ENCODE data around the gene SLC9A4.

DNA sequence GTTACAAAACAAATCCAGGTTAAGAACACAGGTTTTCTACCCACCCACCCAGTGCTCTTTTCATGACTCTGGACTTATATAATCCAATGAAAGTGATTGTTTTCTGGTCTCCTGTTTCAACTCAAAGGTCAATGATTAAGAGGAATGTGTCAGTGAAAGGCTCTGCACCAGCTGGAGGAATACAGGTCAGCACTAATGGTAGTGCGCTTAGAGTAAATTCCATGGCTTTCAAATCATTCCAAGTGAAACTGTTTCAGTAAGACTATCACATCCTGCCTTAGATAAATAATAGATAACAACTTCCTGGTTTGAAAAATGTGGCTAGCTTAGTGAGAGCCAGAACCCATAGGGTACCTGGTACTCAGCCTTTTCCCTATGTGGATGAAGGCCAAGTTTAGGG lies 47.8 kb downstream of the SLC9A4 start:
- TF ChIP-seq, protein P1, sequence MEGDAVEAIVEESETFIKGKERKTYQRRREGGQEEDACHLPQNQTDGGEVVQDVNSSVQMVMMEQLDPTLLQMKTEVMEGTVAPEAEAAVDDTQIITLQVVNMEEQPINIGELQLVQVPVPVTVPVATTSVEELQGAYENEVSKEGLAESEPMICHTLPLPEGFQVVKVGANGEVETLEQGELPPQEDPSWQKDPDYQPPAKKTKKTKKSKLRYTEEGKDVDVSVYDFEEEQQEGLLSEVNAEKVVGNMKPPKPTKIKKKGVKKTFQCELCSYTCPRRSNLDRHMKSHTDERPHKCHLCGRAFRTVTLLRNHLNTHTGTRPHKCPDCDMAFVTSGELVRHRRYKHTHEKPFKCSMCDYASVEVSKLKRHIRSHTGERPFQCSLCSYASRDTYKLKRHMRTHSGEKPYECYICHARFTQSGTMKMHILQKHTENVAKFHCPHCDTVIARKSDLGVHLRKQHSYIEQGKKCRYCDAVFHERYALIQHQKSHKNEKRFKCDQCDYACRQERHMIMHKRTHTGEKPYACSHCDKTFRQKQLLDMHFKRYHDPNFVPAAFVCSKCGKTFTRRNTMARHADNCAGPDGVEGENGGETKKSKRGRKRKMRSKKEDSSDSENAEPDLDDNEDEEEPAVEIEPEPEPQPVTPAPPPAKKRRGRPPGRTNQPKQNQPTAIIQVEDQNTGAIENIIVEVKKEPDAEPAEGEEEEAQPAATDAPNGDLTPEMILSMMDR (IDR thresholded peaks at IDR 0.05 in 2 of 3, conservative IDR thresholded peaks at IDR 0.05 in 1 of 3; ENCODE audit: borderline replicate concordance in 1 of 3, insufficient read depth in 1 of 3, low read depth in 2 of 3, low read length in 2 of 3) = no peak
- no peak for TF ChIP-seq EZH2phosphoT487 (IDR thresholded peaks at IDR 0.05; ENCODE audit: borderline replicate concordance)
- TF ChIP-seq, protein P2, sequence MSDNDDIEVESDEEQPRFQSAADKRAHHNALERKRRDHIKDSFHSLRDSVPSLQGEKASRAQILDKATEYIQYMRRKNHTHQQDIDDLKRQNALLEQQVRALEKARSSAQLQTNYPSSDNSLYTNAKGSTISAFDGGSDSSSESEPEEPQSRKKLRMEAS (IDR thresholded peaks at IDR 0.05) = no peak
- TF ChIP-seq ZNF274 (IDR thresholded peaks at IDR 0.05; ENCODE audit: low read depth, low read length) = no peak
- no peak for TF ChIP-seq POLR2AphosphoS5 (IDR thresholded peaks at IDR 0.05; ENCODE audit: low read depth, low read length)
- no peak for TF ChIP-seq TCF7L2 (IDR thresholded peaks at IDR 0.05; ENCODE audit: borderline replicate concordance, extremely low read depth, insufficient read depth, insufficient read length)
